T-cell (primary cell): Measurements from ENCODE around the gene ADTRP. TPM values are rescaled to one million over a fixed set of nuclear protein-coding genes. Genes with fewer than 3 reads are reported as not detected.

ENCODE experiments used
- ATAC-seq, 4 experiments: fragments of 200-7000 bp in 3 of 4; fragments of 150-1000 bp in 1 of 4; cut with Tn5 transposase; replicated peaks in 1 of 4; 1 replicate in 3 of 4; 2 replicates in 1 of 4; pipeline ENCODE4 v1.10.0; 2021; ENCODE audit warnings: moderate library complexity in 3 of 4, mild to moderate bottlenecking in 2 of 4, moderate number of reproducible peaks in 1 of 4
- CTCF ChIA-PET, 2 donors: fragments of 300-600 bp; sonication (Branson Sonifier 250); formaldehyde crosslinking; loops; one replicate each; lab custom pipeline; 2022; ENCODE audit warnings: antibody characterized with exemption in 2 of 2; lab: Charles Lee
- POLR2A ChIA-PET, 2 donors: fragments of 300-600 bp; sonication (Branson Sonifier 250); formaldehyde crosslinking; loops; one replicate each; lab custom pipeline; 2022; ENCODE audit warnings: antibody characterized with exemption in 2 of 2; lab: Charles Lee
- DNase-seq, 35 experiments: peaks; one replicate each; pipeline versions ENCODE4 v3.0.0 to v3.0.0-alpha.2; 2013 to 2023
- H3K27ac ChIP-seq: one replicate; pipeline ENCODE4 v1.5.1; 2013; ENCODE audit warnings: low read length
- H3K27me3 ChIP-seq, 2 experiments: replicated peaks in 1 of 2; 1 replicate in 1 of 2; 2 replicates in 1 of 2; pipeline versions ENCODE4 v1.6.1 to v1.7.0; 2013; ENCODE audit warnings: low read length in 1 of 2, mixed read lengths in 1 of 2; ENCODE audit not compliant: control insufficient read depth in 2 of 2, insufficient read depth in 2 of 2; ENCODE audit errors: extremely low read depth in 1 of 2
- H3K36me3 ChIP-seq, 2 donors: 1 replicate in 1 of 2; 2 replicates in 1 of 2; pipeline versions ENCODE4 v1.6.1 to v1.7.0; 2013; ENCODE audit warnings: low read length in 1 of 2; ENCODE audit not compliant: control insufficient read depth in 2 of 2, insufficient read depth in 1 of 2; ENCODE audit errors: extremely low read depth in 1 of 2
- H3K4me1 ChIP-seq, 2 experiments: 1 replicate in 1 of 2; 2 replicates in 1 of 2; pipeline versions ENCODE4 v1.6.1 to v1.7.0; 2013; ENCODE audit warnings: low read length in 2 of 2, mixed read lengths in 1 of 2; ENCODE audit not compliant: insufficient read depth in 2 of 2, control insufficient read depth in 1 of 2; ENCODE audit errors: extremely low read depth in 1 of 2
- H3K4me3 ChIP-seq, 2 donors: 1 replicate in 1 of 2; 2 replicates in 1 of 2; pipeline versions ENCODE4 v1.5.1 to v1.7.0; 2013; ENCODE audit warnings: mild to moderate bottlenecking in 2 of 2, low read length in 1 of 2, moderate library complexity in 1 of 2; ENCODE audit not compliant: control insufficient read depth in 1 of 2; ENCODE audit errors: extremely low read depth in 1 of 2
- H3K9me3 ChIP-seq: 2 replicates; pipeline ENCODE4 v1.7.0; 2013
- H3K27ac Mint-ChIP-seq, 2 donors: one replicate each; pipeline ENCODE4 v1.8.0; 2020 to 2021; ENCODE audit warnings: mild to moderate bottlenecking in 2 of 2, mixed read lengths in 2 of 2
- H3K27me3 Mint-ChIP-seq, 2 donors: one replicate each; pipeline ENCODE4 v1.8.0; 2021 to 2022; ENCODE audit warnings: mixed read lengths in 2 of 2
- H3K36me3 Mint-ChIP-seq: one replicate; pipeline ENCODE4 v1.8.0; 2021; ENCODE audit warnings: mixed read lengths
- H3K4me1 Mint-ChIP-seq, 3 donors: one replicate each; pipeline ENCODE4 v1.8.0; 2020 to 2022; ENCODE audit warnings: mixed read lengths in 3 of 3, mild to moderate bottlenecking in 1 of 3
- H3K4me3 Mint-ChIP-seq, 3 donors: one replicate each; pipeline ENCODE4 v1.8.0; 2020 to 2022; ENCODE audit warnings: mild to moderate bottlenecking in 3 of 3, mixed read lengths in 3 of 3, moderate library complexity in 3 of 3
- H3K9me3 Mint-ChIP-seq, 3 donors: one replicate each; pipeline ENCODE4 v1.8.0; 2020 to 2022; ENCODE audit warnings: mixed read lengths in 3 of 3
- WGBS: methylation state at CpG from one replicate; pipeline ENCODE4 v1.1.5; 2013; ENCODE audit warnings: missing lambda C conversion rate; ENCODE audit not compliant: insufficient coverage; 5-methylcytosine and 5-hydroxymethylcytosine counted together
- total RNA-seq, 35 experiments: library from RNA in 6 of 35; stranded (reverse) in 6 of 35; fragments of 120-200 nt in 1 of 35; gene quantifications; one replicate each; pipeline versions ENCODE4 v1.2.1 to v1.2.4 and lab custom pipeline; 2013 to 2026

ADTRP gene
- total RNA-seq, 5 donors from 2014 or later (not counting 1 experiment from before 2014, with no cell fraction given): 23.9 to 74.7 (median 59.1) TPM

- peaks cover 20 to 43% (median 38%) of the 10 kb centered on the region in 3 donors for H3K4me1 Mint-ChIP-seq
- no peak overlapping the region for H3K27ac Mint-ChIP-seq
- ATAC-seq: no peak
- WGBS: no CpG with 5 or more reads among the region's 4 CpGs
- no peaks in the 10 kb centered on the region for H3K36me3 Mint-ChIP-seq
- no peaks in the 10 kb centered on the region for H3K9me3 ChIP-seq
- no peak for DNase-seq
- ChIA-PET POLR2A (no interaction called here), CTCF (interaction anchor here (0.6 to 1.0 kb wide), 2 partner anchors 16 to 260 kb away, joined by 3 to 4 read pairs; no protein-coding TSS in a partner anchor)
- H3K4me3 ChIP-seq: no peak overlapping the region
- no peaks in the 10 kb centered on the region for H3K36me3 ChIP-seq
- H3K4me3 Mint-ChIP-seq: no peak overlapping the region
- H3K27me3 ChIP-seq: peaks cover 0 to 3% of the 10 kb centered on the region in 2 experiments
- no peaks in the 10 kb centered on the region for H3K9me3 Mint-ChIP-seq
- no peaks in the 10 kb centered on the region for H3K27me3 Mint-ChIP-seq
- H3K4me1 ChIP-seq: peaks cover 9 to 17% of the 10 kb centered on the region in 2 experiments
- no peak overlapping the region for H3K27ac ChIP-seq
These were observed 73.1 kb downstream of the ADTRP start for GRCh38 chr6:11705483-11705882.

DNA sequence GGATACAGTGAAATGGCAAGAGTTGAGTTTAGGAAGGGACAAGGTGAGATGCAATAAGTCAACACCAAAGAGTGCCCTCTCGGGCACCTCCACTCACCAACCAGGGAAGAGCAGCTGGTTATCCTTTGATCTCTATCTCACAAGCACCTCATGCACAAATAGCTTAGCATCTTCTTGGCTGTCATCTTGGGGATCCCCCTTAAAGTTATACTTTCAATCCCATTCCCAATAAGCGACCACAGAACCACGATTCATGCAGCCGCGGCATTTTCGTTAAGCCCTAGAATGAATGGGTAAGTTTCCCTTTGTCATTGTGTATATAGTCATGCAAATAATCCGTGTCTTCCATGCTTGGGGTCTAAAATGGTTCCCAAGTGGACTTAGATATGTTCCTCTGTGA is 73.5 kb downstream of the ADTRP start:
- no peaks in the 10 kb centered on the region for H3K27me3 Mint-ChIP-seq
- peaks cover 17 to 41% (median 35%) of the 10 kb centered on the region in 3 donors for H3K4me1 Mint-ChIP-seq
- H3K36me3 ChIP-seq: no peaks in the 10 kb centered on the region
- H3K4me1 ChIP-seq: peaks cover 6 to 13% of the 10 kb centered on the region in 2 experiments
- DNase-seq (no peak), ATAC-seq (no peak)
- 82% methylated on average over 3 of the region's 7 CpGs for WGBS
- no peak overlapping the region for H3K4me3 Mint-ChIP-seq
- ChIA-PET POLR2A (interaction anchor here in 1 of 2 donors (0.6 kb wide), 1 partner anchor 243 kb away, joined by 3 read pairs; no protein-coding TSS in a partner anchor), CTCF (interaction anchor here (0.6 to 1.0 kb wide), 4 partner anchors 9 to 261 kb away, joined by 3 to 4 read pairs (median 4); no protein-coding TSS in a partner anchor)
- H3K27ac ChIP-seq: no peak overlapping the region
- no peak overlapping the region for H3K4me3 ChIP-seq
- no peak overlapping the region for H3K27ac Mint-ChIP-seq
- no peaks in the 10 kb centered on the region for H3K36me3 Mint-ChIP-seq
- H3K9me3 ChIP-seq: no peaks in the 10 kb centered on the region
- H3K9me3 Mint-ChIP-seq: no peaks in the 10 kb centered on the region
- peaks cover 0 to 3% of the 10 kb centered on the region in 2 experiments for H3K27me3 ChIP-seq

DNA sequence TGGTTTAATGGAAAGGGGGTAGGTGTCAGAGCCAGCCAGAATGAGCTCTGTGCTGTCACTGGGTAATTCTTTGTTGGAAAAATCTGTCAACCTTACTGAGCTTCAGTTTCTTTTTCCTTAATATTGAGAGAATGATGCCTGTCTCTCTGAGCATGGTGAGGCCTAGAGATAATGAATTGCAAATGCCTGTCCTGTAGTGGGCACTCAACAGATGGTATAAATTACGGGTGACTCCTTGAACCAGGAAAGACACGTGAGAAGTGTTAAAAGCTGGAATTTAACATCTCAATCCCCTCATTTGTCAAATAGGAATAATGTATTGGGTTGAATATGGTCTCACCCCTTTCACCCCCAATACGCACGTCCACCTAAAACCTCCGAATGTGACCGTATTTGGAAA is 74.9 kb downstream of the ADTRP start:
- H3K27ac Mint-ChIP-seq: no peak overlapping the region
- CTCF ChIA-PET: no interaction called here
- Histone ChIP-seq H3K4me1 (peaks cover 2 to 3% of the 10 kb centered on the region in 2 experiments), H3K27ac (no peak overlapping the region), H3K4me3 (no peak overlapping the region), H3K27me3 (peaks cover 0 to 3% of the 10 kb centered on the region in 2 experiments), H3K36me3 (no peaks in the 10 kb centered on the region), H3K9me3 (no peaks in the 10 kb centered on the region)
- H3K36me3 Mint-ChIP-seq: no peaks in the 10 kb centered on the region
- ATAC-seq (no peak), DNase-seq (no peak)
- H3K4me3 Mint-ChIP-seq: no peak overlapping the region
- no peaks in the 10 kb centered on the region for H3K9me3 Mint-ChIP-seq
- no CpG with 5 or more reads among the region's 6 CpGs for WGBS
- H3K4me1 Mint-ChIP-seq: peaks cover 10 to 32% (median 28%) of the 10 kb centered on the region in 3 donors
- POLR2A ChIA-PET: interaction anchor here in 1 of 2 donors (0.5 to 0.7 kb wide), 2 partner anchors 333 to 372 kb away, joined by 3 to 4 read pairs; no protein-coding TSS in a partner anchor
- no peaks in the 10 kb centered on the region for H3K27me3 Mint-ChIP-seq

DNA sequence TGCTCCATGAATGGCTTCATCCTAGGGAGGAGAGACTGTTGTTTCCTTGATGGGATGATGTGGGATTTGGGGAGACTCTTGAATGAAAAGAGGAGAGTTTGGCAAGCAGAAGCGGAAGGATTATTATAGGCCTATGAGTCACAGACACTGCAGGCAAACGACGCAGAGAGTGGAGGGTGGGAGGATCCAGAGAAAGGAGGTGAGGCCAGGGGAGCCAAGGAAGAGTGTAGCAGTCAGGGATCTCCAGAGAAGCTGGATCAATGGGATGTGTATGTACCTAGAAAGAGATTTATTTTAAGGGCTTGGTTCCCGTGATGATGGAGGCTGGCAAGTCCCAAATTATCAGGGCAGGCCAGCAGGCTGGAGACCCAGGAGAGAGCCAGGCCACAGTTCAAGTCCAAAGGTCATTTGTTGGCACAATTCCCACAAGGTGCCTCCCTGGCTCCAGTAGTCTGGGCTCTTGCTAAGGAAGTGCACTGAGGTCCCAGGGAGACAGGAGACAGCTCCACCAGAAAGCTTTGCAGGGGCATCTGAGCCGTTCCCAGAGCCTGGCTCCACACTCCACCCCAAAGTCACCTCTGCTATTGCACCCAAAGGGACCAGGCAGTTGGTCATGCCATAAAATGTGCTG is 76.0 kb downstream of the ADTRP start:
- Mint-ChIP-seq H3K9me3 (no peaks in the 10 kb centered on the region), H3K4me1 (peaks cover 7 to 25% (median 21%) of the 10 kb centered on the region in 3 donors), H3K27me3 (no peaks in the 10 kb centered on the region), H3K4me3 (no peak overlapping the region), H3K27ac (no peak overlapping the region), H3K36me3 (no peaks in the 10 kb centered on the region)
- WGBS: 85% methylated on average over 5 of the region's 5 CpGs
- H3K27ac ChIP-seq: no peak overlapping the region
- no peaks in the 10 kb centered on the region for H3K36me3 ChIP-seq
- ChIA-PET POLR2A (no interaction called here), CTCF (interaction anchor here (0.7 to 1.0 kb wide), 2 partner anchors 9 kb away, joined by 3 read pairs; no protein-coding TSS in a partner anchor)
- H3K4me1 ChIP-seq: peaks cover 2 to 3% of the 10 kb centered on the region in 2 experiments
- ATAC-seq (no peak), DNase-seq (no peak)
- H3K4me3 ChIP-seq: no peak overlapping the region
- peaks cover 0 to 6% of the 10 kb centered on the region in 2 experiments for H3K27me3 ChIP-seq
- no peaks in the 10 kb centered on the region for H3K9me3 ChIP-seq

DNA sequence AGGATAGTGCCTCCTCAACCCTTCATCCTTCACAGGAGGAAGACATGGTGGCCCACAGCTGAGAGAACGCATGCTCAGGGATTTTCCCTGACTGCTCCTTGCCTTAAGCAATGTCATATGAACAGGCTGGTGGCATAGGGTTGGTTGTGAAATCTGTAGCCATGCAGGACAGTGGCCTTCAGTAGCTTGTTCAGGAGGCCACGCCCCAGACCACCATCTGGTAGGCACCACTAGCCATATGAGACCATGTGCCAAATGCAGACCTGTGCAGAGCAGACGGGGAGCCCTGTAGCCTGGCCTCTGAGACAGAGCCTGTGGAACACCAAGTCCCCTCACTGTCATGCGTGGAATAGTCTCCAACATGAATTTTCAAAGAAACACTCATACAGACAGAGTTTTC is 76.5 kb downstream of the ADTRP start:
- ATAC-seq (peak in 1 of 4 experiments; percentile 23), DNase-seq (no peak)
- no peak overlapping the region for H3K4me3 ChIP-seq
- peaks cover 2 to 3% of the 10 kb centered on the region in 2 experiments for H3K4me1 ChIP-seq
- no peaks in the 10 kb centered on the region for H3K36me3 Mint-ChIP-seq
- no peak overlapping the region for H3K27ac Mint-ChIP-seq
- WGBS: 60% methylated on average over 2 of the region's 4 CpGs
- H3K36me3 ChIP-seq: no peaks in the 10 kb centered on the region
- no peak overlapping the region for H3K27ac ChIP-seq
- H3K27me3 Mint-ChIP-seq: no peaks in the 10 kb centered on the region
- H3K4me1 Mint-ChIP-seq: peaks cover 7 to 21% (median 19%) of the 10 kb centered on the region in 3 donors
- ChIA-PET CTCF (interaction anchor here in 1 of 2 donors (0.6 to 0.7 kb wide), 2 partner anchors 9 to 47 kb away, joined by 3 read pairs; no protein-coding TSS in a partner anchor), POLR2A (no interaction called here)
- H3K9me3 Mint-ChIP-seq: no peaks in the 10 kb centered on the region
- no peaks in the 10 kb centered on the region for H3K9me3 ChIP-seq
- H3K27me3 ChIP-seq: peaks cover 0 to 6% of the 10 kb centered on the region in 2 experiments
- no peak overlapping the region for H3K4me3 Mint-ChIP-seq

DNA sequence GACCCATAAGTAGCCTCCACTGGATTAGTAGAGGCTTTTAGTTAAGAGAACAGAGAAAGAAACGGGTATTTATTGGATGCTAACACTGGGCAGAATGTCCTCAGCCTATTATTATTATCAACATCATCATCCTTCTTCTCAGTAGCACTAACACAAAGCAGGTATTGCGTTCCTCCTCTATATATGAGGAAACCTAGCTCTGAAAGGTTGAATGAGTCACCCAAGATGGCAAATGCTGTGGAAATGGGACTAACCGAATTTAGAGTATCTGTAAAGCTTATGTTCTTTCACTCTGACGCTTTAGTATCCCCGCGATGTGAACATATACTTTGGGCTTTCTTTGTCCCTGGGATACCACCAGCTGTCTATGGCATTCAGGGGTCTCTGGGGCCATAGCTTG is 77.0 kb downstream of the ADTRP start:
- no peak overlapping the region for H3K4me3 Mint-ChIP-seq
- H3K4me1 Mint-ChIP-seq: peaks cover 7 to 21% (median 18%) of the 10 kb centered on the region in 3 donors
- no peaks in the 10 kb centered on the region for H3K36me3 Mint-ChIP-seq
- DNase-seq: no peak
- no peaks in the 10 kb centered on the region for H3K36me3 ChIP-seq
- H3K4me1 ChIP-seq: peaks cover 2 to 3% of the 10 kb centered on the region in 2 experiments
- POLR2A ChIA-PET: interaction anchor here in 1 of 2 donors (0.6 kb wide), 1 partner anchor 364 kb away, joined by 3 read pairs; no protein-coding TSS in a partner anchor
- H3K9me3 ChIP-seq: no peaks in the 10 kb centered on the region
- no peak overlapping the region for H3K4me3 ChIP-seq
- 76% methylated on average over 3 of the region's 6 CpGs for WGBS
- H3K27me3 Mint-ChIP-seq: no peaks in the 10 kb centered on the region
- ATAC-seq: no peak
- peaks cover 0 to 6% of the 10 kb centered on the region in 2 experiments for H3K27me3 ChIP-seq
- CTCF ChIA-PET: interaction anchor here in 1 of 2 donors (0.6 to 1.1 kb wide), 3 partner anchors 46 to 532 kb away, joined by 3 to 4 read pairs (median 3); no protein-coding TSS in a partner anchor
- no peak overlapping the region for H3K27ac Mint-ChIP-seq
- no peak overlapping the region for H3K27ac ChIP-seq
- no peaks in the 10 kb centered on the region for H3K9me3 Mint-ChIP-seq
